SK-N-SH (cell line): ENCODE data around the gene CASKIN1.
"Not testable (repeated sequence)": the region's sequence is repeated elsewhere in the genome, so short reads cannot be mapped to it uniquely, and the experiment has no call there.

ENCODE experiments used
- EZH2phosphoT487 ChIP-seq: fragments of 200-600 bp; sonication (generic); IDR thresholded peaks from 2 replicates; pipeline ENCODE4 v1.6.1; 2017; ENCODE audit warnings: low read depth, mixed run types, mild to moderate bottlenecking, antibody characterized with exemption, moderate library complexity, borderline replicate concordance
- RFX5 ChIP-seq: IDR thresholded peaks from 2 replicates; pipeline ENCODE4 v1.6.1; 2012; ENCODE audit warnings: mild to moderate bottlenecking, improper control_type of control experiment, low read length
- TAF1 ChIP-seq: IDR thresholded peaks from 2 replicates; pipeline ENCODE4 v1.6.1; 2012; ENCODE audit warnings: low read depth, mild to moderate bottlenecking, low read length, moderate library complexity, borderline replicate concordance
- USF2 ChIP-seq: fragments of 150-350 bp; IDR thresholded peaks from 2 replicates; pipeline ENCODE4 v1.6.1; 2017; ENCODE audit warnings: antibody characterized with exemption, low read length, low read depth, borderline replicate concordance

GRCh38 chr16:2135071-2135470, 61.3 kb downstream of the CASKIN1 start:
- not testable (repeated sequence) for TF ChIP-seq TAF1, USF2, RFX5, EZH2phosphoT487
